ENCODE measurements around the gene LNX1. TPM values are rescaled to one million over a fixed set of nuclear protein-coding genes. Genes with fewer than 3 reads are reported as not detected.
A peak's percentile ranks its signal among the peaks of the same experiment; 100 is the strongest.

Gene LNX1
- total RNA-seq, 1 experiment from 2014 or later: 3.3 TPM

DNA sequence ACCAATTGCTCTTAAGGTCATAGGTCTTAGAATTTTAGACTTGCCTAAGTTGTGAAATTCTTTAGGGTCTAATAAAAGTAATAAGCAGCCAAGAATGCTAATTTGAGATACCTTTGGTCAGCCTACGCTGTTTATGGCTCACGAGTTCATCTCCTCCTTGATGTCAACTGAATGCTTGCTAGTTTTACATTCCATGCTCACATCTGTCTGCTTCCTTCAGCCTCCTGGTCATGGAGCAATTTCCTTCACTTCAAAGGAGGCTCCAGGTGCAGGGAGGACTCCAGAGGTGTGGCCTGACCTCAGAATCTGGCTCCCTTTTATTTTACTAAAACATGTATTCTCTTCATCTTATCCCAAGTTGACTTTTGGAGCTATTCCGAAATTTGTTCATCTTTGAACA lies 23.3 kb upstream of the LNX1 start:
- RAD21 ChIA-PET (ENCODE audit: low non-redundant PET in 1 of 2, low total read pairs in 2 of 2, uncharacterized antibody in 2 of 2, unreplicated experiment in 2 of 2): no interaction called here
- ATAC-seq (peak; percentile 64), DNase-seq (ENCODE audit: low read depth, low spot score) (no peak)
- no peak for TF ChIP-seq ZNF274 (IDR thresholded peaks at IDR 0.05; ENCODE audit: low read depth, low read length)
- TF ChIP-seq POLR2AphosphoS5 (IDR thresholded peaks at IDR 0.05; ENCODE audit: low read depth, low read length): no peak
- no peak for TF ChIP-seq ELF1 (IDR thresholded peaks at IDR 0.05; ENCODE audit: borderline replicate concordance, low read depth)
- TF ChIP-seq EZH2phosphoT487 (IDR thresholded peaks at IDR 0.05; ENCODE audit: borderline replicate concordance): no peak
- no peak for TF ChIP-seq EGR1 (IDR thresholded peaks at IDR 0.05; ENCODE audit: low read depth)
- TF ChIP-seq SIN3A (IDR thresholded peaks at IDR 0.05; ENCODE audit: low read depth): no peak
- TF ChIP-seq TCF7L2 (IDR thresholded peaks at IDR 0.05; ENCODE audit: borderline replicate concordance, extremely low read depth, insufficient read depth, insufficient read length): peak; percentile 57
- TF ChIP-seq RAD21 (IDR thresholded peaks at IDR 0.05; ENCODE audit: low read depth): peak; percentile 15; the same call in 1 of the 2 replicates
- TF ChIP-seq SRF (IDR thresholded peaks at IDR 0.05; ENCODE audit: low read depth): no peak
- no peak for TF ChIP-seq FOSL1 (IDR thresholded peaks at IDR 0.05; ENCODE audit: low read depth)
- TF ChIP-seq, protein P1, sequence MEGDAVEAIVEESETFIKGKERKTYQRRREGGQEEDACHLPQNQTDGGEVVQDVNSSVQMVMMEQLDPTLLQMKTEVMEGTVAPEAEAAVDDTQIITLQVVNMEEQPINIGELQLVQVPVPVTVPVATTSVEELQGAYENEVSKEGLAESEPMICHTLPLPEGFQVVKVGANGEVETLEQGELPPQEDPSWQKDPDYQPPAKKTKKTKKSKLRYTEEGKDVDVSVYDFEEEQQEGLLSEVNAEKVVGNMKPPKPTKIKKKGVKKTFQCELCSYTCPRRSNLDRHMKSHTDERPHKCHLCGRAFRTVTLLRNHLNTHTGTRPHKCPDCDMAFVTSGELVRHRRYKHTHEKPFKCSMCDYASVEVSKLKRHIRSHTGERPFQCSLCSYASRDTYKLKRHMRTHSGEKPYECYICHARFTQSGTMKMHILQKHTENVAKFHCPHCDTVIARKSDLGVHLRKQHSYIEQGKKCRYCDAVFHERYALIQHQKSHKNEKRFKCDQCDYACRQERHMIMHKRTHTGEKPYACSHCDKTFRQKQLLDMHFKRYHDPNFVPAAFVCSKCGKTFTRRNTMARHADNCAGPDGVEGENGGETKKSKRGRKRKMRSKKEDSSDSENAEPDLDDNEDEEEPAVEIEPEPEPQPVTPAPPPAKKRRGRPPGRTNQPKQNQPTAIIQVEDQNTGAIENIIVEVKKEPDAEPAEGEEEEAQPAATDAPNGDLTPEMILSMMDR (IDR thresholded peaks at IDR 0.05 in 2 of 3, conservative IDR thresholded peaks at IDR 0.05 in 1 of 3; ENCODE audit: borderline replicate concordance in 1 of 3, insufficient read depth in 1 of 3, low read depth in 2 of 3, low read length in 2 of 3): peak in 2 of 3 experiments; percentile 32; a peak in 4 of 6 replicates
- TF ChIP-seq ZFX (IDR thresholded peaks at IDR 0.05): no peak
- TF ChIP-seq CEBPB (IDR thresholded peaks at IDR 0.05; ENCODE audit: low read depth): no peak
- 0 out of 2 replicates have a peak, but pooled peaks cover 7% of the 10 kb centered on the region for H3K27me3 ChIP-seq (ENCODE audit: insufficient read depth, low read length)
- no peaks in the 10 kb centered on the region for H4K20me1 ChIP-seq (ENCODE audit: insufficient read depth)
- no peaks in the 10 kb centered on the region for H3K36me3 ChIP-seq (ENCODE audit: control insufficient read depth in 1 of 2, insufficient read depth in 2 of 2, low read length in 2 of 2)
- no peak overlapping the region for H2AFZ ChIP-seq (ENCODE audit: low read depth, low read length, poor library complexity, severe bottlenecking)
- no peak overlapping the region for H3K4me3 ChIP-seq (replicated peaks in 1 of 2; ENCODE audit: low read depth in 1 of 2, low read length in 2 of 2)
- H3K27ac ChIP-seq (ENCODE audit: low read depth, low read length): no peak overlapping the region
- no peak overlapping the region for H3K4me2 ChIP-seq (ENCODE audit: low read length)
- no peaks in the 10 kb centered on the region for H3K9me2 ChIP-seq (ENCODE audit: insufficient read depth)
- CTCF ChIA-PET: no interaction called here
- no peaks in the 10 kb centered on the region for H3K4me1 ChIP-seq (ENCODE audit: control insufficient read depth in 1 of 2, insufficient read depth in 2 of 2, low read length in 2 of 2)
- no TSS peak for BruUV-seq (replicated peaks)
- intact Hi-C loops (cut with micrococcal nuclease): loop anchor here (10.0 kb wide), 2 partner anchors 420 to 620 kb away; no protein-coding TSS in a partner anchor
- H3K79me2 ChIP-seq (ENCODE audit: insufficient read depth, low read length): no peaks in the 10 kb centered on the region
- POLR2A ChIA-PET: no interaction called here
- no peaks in the 10 kb centered on the region for H3K9me3 ChIP-seq (ENCODE audit: control insufficient read depth in 1 of 2, insufficient read depth in 1 of 2, low read depth in 1 of 2, low read length in 2 of 2)
- H3K9ac ChIP-seq (ENCODE audit: low read length): no peak overlapping the region

Measured in HCT116 (cell line).